PFSK-1 (cell line): ENCODE results near the gene COL13A1.

ENCODE experiments used
- FOXP2 ChIP-seq: optimal IDR thresholded peaks from 2 replicates; pipeline ENCODE3; 2011; ENCODE audit warnings: borderline replicate concordance, control low read depth, inconsistent platforms; ENCODE audit not compliant: insufficient read depth; ENCODE audit errors: extremely low read length, extremely low read depth
- POLR2AphosphoS5 ChIP-seq: IDR thresholded peaks from 2 replicates; pipeline ENCODE4 v1.6.1; 2012; ENCODE audit warnings: low read depth, mild to moderate bottlenecking, control low read depth, low read length, moderate library complexity
- REST ChIP-seq, 2 experiments: IDR thresholded peaks; 2 replicates each; pipeline versions ENCODE4 v1.6.1 to v1.8.0; 2011 to 2012; ENCODE audit warnings: low read depth in 2 of 2, low read length in 2 of 2, control low read depth in 1 of 2, inconsistent platforms in 1 of 2, mild to moderate bottlenecking in 1 of 2, moderate library complexity in 1 of 2; ENCODE audit not compliant: insufficient read depth in 1 of 2
- SIN3A ChIP-seq: IDR thresholded peaks from 2 replicates; pipeline ENCODE4 v1.6.1; 2012; ENCODE audit warnings: mild to moderate bottlenecking, low read length, moderate library complexity, borderline replicate concordance; ENCODE audit not compliant: insufficient read depth
- TAF1 ChIP-seq: IDR thresholded peaks from 2 replicates; pipeline ENCODE4 v1.6.1; 2012; ENCODE audit warnings: low read length, control low read depth, borderline replicate concordance; ENCODE audit not compliant: insufficient read depth

COL13A1 gene

GRCh38 chr10:69810097-69810496 is 8.4 kb downstream of the COL13A1 start:
- TF ChIP-seq POLR2AphosphoS5 (no peak), SIN3A (no peak), FOXP2 (no peak), TAF1 (no peak), REST (IDR thresholded peaks at IDR 0.05; ENCODE audit: insufficient read depth in 1 of 2, low read depth in 2 of 2, low read length in 2 of 2) (no peak)

DNA sequence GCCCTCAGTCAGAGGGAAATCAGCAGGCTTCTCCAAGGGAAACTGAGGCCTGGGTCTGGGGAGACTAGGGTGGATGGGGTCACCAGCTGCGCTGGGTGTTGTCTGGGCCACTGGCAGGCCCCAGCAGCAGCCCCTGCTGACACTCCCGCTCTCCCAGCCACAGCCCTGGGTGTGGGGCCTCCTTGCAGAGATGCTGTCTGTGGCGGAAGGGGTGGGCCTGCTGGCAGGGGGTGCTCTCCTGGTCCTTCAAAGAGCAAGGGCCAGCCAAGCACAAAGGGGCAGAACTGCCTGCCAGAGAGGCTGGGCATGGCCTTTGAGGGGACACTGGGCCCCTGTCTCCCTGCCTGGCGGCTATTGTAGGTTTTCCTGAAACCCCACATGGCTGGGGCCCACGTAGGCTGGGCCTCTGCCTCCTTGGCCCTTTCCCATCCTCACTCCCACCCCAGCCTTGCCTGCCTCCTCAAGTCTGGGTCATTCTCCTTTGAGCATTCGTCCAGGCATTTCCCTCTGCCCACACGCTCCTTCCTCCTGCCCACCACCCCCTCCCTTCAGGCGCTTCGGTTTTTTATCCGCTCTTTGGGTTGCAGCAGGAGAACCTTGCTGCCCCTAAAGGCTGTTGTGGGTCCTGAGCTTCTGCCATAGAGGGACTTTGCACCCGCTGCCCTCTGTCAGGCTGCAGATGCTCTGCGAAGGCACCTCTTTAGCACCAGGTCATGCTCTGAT is 9.1 kb downstream of the COL13A1 start:
- TF ChIP-seq POLR2AphosphoS5 (no peak), TAF1 (no peak), FOXP2 (no peak), REST (IDR thresholded peaks at IDR 0.05; ENCODE audit: insufficient read depth in 1 of 2, low read depth in 2 of 2, low read length in 2 of 2) (no peak), SIN3A (no peak)

- TF ChIP-seq TAF1, result no peak
These were observed 11.9 kb downstream of the COL13A1 start for GRCh38 chr10:69813632-69814031.

DNA sequence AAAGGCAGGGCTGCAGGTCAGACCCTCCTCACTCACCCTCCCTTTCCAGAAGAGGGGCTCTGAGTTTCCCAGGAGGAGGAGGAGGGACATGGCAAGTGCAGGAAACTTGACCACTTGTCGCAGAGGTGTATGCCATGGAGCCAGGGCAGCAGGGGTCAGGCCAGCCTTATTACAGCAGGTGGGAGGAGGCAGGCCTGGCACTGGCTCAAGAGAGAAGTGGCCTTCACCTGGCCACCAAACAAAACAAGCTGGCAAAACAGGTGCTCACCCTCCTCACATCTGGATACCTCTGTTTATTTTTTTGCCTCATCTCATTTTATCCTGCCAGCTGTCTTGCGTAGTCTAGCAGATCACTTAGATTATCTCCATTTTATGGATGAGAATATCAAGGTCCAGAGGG is 12.5 kb downstream of the COL13A1 start:
- no peak for TF ChIP-seq FOXP2
- no peak for TF ChIP-seq SIN3A
- no peak for TF ChIP-seq TAF1
- TF ChIP-seq POLR2AphosphoS5, result no peak
- no peak for TF ChIP-seq REST (IDR thresholded peaks at IDR 0.05; ENCODE audit: insufficient read depth in 1 of 2, low read depth in 2 of 2, low read length in 2 of 2)

DNA sequence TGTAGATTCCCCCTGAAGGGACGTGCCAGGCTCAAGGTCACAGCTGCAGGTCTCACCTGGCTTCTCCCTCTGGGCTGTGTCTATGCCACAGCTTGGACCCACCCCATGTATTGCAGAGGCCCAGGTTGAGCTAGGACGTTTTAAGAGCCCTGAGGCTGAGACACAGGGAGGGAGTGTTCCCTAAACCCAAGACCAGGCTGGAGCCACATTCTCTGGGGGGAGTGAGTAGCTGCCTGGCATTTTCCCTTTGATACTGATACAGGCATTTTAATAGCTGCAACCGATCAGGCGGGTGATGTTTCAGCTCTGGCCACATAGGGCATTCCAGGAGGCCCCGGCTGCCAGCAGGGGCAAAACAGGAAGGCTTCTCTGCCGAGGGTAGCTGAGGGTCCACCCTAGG is 13.4 kb downstream of the COL13A1 start:
- TF ChIP-seq SIN3A, result no peak

DNA sequence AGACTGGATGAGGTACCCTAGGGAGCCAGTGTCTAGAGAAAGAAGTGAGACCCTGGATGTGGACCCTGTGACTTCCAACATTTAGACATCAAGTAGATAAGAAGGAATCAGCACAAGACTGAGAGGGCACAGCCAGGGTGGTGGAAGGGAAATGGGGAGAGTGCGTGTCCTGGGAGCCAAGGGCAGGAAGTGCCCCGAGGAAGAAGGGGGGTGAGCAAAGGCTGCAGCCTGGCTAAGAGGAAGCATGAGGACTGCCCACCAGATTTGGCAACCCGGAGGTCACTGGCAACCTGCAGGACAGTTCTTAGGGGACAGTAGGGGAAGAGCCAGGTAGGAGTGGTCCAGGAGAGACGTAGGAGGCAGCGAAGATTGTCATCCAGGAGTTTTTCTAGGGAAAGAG is 14.8 kb downstream of the COL13A1 start:
- TF ChIP-seq REST (IDR thresholded peaks at IDR 0.05; ENCODE audit: insufficient read depth in 1 of 2, low read depth in 2 of 2, low read length in 2 of 2) (no peak), FOXP2 (no peak), TAF1 (no peak)
